Sigmoid colon (tissue), 4 donors: ENCODE results near the gene PNPLA1.

Experiments used
- POLR2A ChIP-seq, 2 donors: fragments of 450-650 bp; IDR thresholded peaks; one replicate each; pipeline ENCODE4 v1.6.1; 2016; ENCODE audit warnings: antibody characterized with exemption in 2 of 2, mild to moderate bottlenecking in 2 of 2, moderate library complexity in 2 of 2
- POLR2AphosphoS5 ChIP-seq, 4 donors: sonication (generic); formaldehyde crosslinking; IDR thresholded peaks; one replicate each; pipeline ENCODE4 v1.6.1; 2017; ENCODE audit warnings: antibody characterized with exemption in 4 of 4
- TF ChIP-seq, protein P1 (sequence below), 4 experiments: fragments of 450-650 bp in 3 of 4; fragments of 200-600 bp in 1 of 4; IDR thresholded peaks; one replicate each; pipeline ENCODE4 v1.5.1; 2016 to 2019; ENCODE audit warnings: antibody characterized with exemption in 4 of 4, mild to moderate bottlenecking in 3 of 4, moderate library complexity in 2 of 4

DNA sequence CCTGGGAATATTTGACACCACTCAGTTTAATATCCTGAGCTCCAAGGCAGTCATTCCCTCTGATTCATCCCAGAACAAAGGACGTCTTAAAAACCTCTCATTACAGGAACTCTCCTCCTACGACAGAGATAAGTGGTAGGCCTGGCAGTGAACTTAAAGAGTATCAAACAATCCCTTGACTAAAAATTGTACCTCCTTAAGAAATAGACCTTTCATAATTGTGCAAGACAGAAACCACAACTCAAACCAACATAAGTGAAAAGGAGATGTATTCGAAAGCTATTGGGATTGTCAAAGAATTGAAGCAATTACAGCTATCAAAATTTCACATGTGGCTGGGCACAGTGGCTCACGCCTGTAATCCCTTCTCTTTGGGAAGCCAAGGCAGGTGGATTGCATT, 86.0 kb downstream of the PNPLA1 start:
- TF ChIP-seq, protein P1, sequence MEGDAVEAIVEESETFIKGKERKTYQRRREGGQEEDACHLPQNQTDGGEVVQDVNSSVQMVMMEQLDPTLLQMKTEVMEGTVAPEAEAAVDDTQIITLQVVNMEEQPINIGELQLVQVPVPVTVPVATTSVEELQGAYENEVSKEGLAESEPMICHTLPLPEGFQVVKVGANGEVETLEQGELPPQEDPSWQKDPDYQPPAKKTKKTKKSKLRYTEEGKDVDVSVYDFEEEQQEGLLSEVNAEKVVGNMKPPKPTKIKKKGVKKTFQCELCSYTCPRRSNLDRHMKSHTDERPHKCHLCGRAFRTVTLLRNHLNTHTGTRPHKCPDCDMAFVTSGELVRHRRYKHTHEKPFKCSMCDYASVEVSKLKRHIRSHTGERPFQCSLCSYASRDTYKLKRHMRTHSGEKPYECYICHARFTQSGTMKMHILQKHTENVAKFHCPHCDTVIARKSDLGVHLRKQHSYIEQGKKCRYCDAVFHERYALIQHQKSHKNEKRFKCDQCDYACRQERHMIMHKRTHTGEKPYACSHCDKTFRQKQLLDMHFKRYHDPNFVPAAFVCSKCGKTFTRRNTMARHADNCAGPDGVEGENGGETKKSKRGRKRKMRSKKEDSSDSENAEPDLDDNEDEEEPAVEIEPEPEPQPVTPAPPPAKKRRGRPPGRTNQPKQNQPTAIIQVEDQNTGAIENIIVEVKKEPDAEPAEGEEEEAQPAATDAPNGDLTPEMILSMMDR (IDR thresholded peaks at IDR 0.05): no peak
- no peak for TF ChIP-seq POLR2A (IDR thresholded peaks at IDR 0.05)
- TF ChIP-seq POLR2AphosphoS5 (IDR thresholded peaks at IDR 0.05): no peak
